NOMO-1 treated with dmso at 0.1 percent for 144 hours (cell line): ENCODE data around the gene PRRX1.

ENCODE experiments used
- DNase-seq: peaks from one replicate; lab custom pipeline; 2025; ENCODE audit not compliant: unreplicated experiment; lab: John Stamatoyannopoulos, UW

Gene PRRX1

GRCh38 chr1:170714938-170715337 is 51.0 kb downstream of the PRRX1 start:
- no peak for DNase-seq

GRCh38 chr1:170716835-170717429 is 53.0 kb downstream of the PRRX1 start:
- no peak for DNase-seq

- DNase-seq: no peak
Observed at GRCh38 chr1:170720661-170721060, 56.7 kb downstream of the PRRX1 start.

DNA sequence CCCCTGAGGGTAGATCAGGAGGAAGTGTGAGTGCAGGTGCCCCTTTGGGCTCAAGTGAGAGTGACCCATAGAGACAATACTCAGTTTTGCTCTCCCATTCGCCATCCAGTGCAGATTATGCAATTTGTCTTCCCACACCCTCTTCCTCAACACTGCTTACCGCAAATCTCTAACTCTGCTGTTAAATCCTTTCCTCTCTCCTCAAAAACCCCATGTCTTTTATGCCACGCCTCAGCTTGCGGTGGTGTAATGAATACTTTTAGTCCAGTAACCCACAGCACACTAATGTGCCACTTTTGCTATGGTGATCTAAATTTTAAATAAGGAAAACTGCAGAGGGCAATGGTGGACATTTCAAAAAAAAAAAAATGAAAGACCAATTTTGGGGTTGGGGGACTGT is 57.7 kb downstream of the PRRX1 start:
- no peak for DNase-seq

DNA sequence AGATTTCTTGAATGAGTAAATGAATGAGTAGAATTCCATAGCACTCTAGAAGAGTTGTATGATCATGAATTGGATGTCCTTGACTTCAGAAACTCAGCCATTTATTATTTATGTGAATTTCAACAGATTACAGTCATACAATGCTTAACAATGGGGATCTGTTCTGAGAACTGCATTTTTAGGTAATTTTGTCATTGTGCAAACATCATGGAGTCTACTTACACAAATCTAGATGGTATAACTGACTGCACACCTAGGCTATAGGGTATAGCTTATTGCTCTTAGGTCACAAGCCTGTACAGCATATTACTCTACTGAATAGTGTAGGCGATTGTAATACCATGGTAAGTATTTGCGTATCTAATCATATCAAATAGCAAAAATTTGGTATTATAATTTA is 59.6 kb downstream of the PRRX1 start:
- DNase-seq: no peak

GRCh38 chr1:170725326-170725725 is 61.4 kb downstream of the PRRX1 start:
- DNase-seq: no peak

GRCh38 chr1:170727963-170728362 is 64.0 kb downstream of the PRRX1 start:
- DNase-seq: no peak

GRCh38 chr1:170729225-170730002 is 65.5 kb downstream of the PRRX1 start:
- DNase-seq: no peak

DNA sequence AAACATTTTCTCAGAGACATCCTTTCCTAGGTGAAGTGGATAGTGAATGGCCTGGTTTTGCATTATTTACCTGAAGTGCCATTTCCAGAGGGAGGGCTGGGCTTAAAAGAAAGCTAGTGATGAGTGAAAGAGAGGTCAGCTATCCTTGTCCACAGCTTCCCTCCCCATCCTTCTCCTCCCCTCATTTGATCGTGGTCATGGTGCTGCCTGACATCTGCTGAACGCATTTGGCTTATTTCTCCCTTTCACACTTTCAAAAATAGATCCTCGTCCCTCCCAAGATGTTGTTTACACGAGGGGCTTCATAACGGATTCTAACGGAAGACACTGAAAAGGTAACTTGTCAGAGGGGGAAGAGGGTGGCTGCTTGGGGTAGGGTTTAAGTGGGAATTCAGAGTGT is 66.1 kb downstream of the PRRX1 start:
- no peak for DNase-seq

- DNase-seq: no peak
Observed at GRCh38 chr1:170730438-170730837, 66.5 kb downstream of the PRRX1 start.

DNA sequence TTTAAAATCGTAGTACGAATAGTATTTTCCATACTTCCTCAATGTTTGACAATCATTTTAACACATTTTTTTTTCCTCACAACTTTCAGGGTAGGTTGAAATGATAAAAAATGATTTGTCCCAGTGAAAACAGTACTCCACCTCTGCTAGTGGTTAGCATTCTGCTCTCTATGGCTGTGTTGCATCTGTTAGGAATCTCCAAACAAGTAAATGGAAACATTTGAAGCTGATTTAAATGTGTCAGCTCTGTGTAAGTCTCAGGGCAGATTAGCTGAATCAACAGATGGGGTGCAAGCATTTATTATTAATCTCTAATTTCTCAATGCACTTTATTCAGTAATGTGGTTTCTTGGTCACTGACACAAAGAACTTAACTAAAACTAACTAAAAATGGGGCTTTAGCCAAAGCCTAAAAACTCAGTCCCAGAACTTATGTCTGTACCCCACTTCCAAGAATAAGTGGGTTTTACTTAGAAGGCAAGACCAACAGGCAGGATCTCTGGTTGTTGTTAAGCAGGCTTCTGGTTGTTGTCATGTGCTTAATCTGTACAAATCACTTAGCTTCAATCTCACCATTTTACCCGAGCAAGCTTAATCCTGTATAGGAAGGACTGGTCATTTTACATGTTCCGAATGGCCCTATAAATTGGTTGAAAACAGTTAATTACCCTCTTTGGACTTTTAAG is 67.8 kb downstream of the PRRX1 start:
- no peak for DNase-seq

- DNase-seq: no peak
Observed at GRCh38 chr1:170732252-170732588, 68.3 kb downstream of the PRRX1 start.

DNA sequence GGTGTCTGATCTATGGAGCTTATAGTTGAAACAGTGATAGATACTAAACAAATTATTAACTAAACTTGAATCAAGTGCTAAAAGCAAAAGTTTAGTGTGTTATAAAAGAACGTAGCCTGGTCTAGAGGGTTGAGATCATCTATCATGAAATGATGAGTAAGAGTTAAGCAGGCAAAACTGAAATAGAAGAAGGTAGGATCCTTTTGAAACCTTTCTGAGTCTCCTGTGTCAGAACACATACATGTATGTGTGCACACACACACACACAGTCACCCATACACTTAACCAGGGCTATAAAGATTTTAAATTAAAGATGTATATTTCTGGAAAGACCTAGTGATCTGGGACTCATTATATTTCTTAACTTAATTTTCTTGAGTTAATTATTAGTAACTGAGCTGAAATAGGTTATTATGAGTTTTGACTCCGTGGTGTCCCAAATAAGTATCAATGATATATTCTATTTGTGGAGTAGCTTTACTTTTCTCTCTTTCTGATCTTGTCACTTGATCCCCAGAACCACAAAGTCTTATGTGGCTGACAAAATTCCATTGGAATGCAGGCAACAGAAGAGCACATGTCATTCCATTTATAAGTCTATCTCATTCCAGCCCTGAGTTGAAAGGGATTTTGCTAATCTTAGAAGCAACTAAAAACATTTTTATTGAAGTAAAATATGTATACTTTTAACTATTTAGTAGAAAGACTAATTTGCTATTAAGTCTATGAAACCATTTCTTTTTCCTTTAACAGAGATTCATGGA is 70.7 kb downstream of the PRRX1 start:
- no peak for DNase-seq

DNA sequence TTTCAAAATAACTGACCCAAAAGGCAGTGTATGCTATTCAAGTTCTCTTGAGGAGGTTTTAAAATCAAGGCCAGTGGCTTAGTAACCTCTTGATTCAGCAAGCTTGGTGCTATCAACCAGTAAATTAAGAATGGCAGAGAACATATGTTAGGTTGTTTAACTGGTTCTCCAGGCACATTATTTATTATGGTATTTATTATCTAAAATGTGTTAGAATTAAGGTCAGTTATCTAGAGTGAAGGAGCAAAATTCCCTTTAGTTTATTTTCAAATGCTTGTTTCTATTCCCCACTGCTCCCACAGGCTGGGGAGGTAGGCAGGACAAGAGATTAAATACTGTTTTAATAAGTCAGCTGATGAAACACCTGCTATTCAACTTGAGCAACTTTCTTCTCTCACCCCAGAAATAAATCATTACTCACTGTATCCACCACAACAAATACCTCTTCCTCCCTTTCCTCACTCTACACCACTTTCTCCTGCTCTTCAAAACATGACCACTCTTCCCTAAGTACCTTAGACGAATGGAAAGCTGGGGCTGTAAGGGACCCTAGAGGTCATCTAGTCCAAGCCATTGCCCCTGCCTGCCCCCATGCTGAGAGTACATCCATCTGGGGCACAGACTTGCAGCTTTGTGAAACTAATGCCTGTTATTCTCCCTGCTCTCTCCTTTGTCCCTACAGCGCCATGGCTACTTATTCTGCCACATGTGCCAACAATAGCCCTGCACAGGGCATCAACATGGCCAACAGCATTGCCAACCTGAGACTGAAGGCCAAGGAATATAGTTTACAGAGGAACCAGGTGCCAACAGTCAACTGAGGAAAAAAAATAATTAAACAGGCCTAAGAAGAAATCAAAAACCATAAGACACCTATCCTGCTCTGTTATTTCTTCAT is 71.7 kb downstream of the PRRX1 start:
- no peak for DNase-seq

DNA sequence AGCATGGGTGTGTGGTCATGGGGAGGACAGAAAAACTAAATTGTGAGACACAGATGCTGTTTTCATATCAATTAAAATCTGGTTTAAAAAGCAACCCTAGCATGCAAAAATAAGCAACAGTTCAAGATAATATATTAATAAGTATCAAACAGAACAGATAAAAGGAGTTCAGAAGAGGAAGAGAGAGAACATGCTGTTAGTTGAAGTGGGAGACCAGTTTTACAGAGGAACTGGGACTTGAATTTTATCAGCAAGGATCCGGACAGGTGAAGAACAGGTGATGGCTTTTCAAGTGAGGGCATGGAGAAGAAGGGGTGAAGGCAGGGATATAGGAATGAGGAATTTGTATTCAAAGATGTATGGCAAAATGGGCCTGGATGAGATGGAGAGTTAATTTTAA is 75.9 kb downstream of the PRRX1 start:
- no peak for DNase-seq

DNA sequence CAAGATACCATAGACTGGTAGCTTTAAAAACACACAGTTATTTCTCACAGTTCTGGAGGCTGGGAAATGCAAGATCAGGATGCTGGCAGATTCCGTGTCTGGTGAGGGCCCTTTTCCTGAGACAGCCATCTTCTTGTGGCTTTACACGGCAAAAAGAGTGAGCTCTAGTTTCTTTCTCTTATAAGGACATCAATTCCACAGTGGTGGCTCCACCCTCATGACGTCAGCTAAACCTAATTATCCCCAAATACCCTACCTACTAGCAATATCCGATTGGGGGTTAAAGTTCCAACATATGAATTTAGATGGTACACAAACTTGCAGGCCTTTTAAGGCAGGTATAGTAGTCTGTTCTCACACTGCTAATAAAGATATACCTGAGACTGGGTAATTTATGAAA is 77.7 kb downstream of the PRRX1 start:
- DNase-seq: no peak

- DNase-seq: no peak
Observed at GRCh38 chr1:170742600-170742999, 78.7 kb downstream of the PRRX1 start.

DNA sequence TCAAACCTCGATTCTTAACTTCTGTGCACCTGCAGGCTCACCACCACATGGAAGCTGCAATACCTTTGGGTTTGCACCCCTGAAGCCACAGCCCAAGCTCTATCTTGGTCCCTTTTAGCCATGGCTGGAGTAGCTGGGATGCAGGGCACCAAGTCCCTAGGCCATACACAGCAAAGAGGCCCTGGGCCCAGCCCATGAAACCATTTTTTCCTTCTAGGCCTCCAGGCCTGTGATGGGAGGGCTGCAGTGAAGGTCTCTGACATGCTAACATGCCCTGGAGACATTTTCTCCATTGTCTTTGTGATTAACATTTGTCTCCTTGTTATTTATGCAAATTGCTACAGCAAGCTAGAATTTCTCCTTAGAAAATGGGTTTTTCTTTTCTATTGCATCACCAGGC is 79.2 kb downstream of the PRRX1 start:
- no peak for DNase-seq

- DNase-seq: no peak
Observed at GRCh38 chr1:170749549-170749948, 85.6 kb downstream of the PRRX1 start.

GRCh38 chr1:170749959-170750358 is 86.0 kb downstream of the PRRX1 start:
- no peak for DNase-seq

GRCh38 chr1:170755795-170756194 is 91.9 kb downstream of the PRRX1 start:
- DNase-seq: no peak
